Measurements from ENCODE around the gene GATAD2A.

GATAD2A gene

GRCh38 chr19:19482809-19483596 is 77.5 kb downstream of the GATAD2A start:
- no peak overlapping the region for H3K4me3 ChIP-seq (ENCODE audit: low read length)
- no peak for TF ChIP-seq CTCF (conservative IDR thresholded peaks at IDR 0.05; ENCODE audit: low read length)
- no peak for DNase-seq (ENCODE audit: low read depth)

GRCh38 chr19:19485161-19485997 is 79.9 kb downstream of the GATAD2A start:
- no peak overlapping the region for H3K4me3 ChIP-seq (ENCODE audit: low read length)
- DNase-seq (ENCODE audit: low read depth) = peak; percentile 47
- TF ChIP-seq CTCF (conservative IDR thresholded peaks at IDR 0.05; ENCODE audit: low read length) = no peak

- DNase-seq (ENCODE audit: low read depth) = no peak
- TF ChIP-seq CTCF (conservative IDR thresholded peaks at IDR 0.05; ENCODE audit: low read length) = no peak
- H3K4me3 ChIP-seq (ENCODE audit: low read length) = no peak overlapping the region
These were observed 80.5 kb downstream of the GATAD2A start for GRCh38 chr19:19485998-19486290.

GRCh38 chr19:19486343-19487076 is 81.0 kb downstream of the GATAD2A start:
- no peak for DNase-seq (ENCODE audit: low read depth)
- H3K4me3 ChIP-seq (ENCODE audit: low read length) = no peak overlapping the region
- TF ChIP-seq CTCF (conservative IDR thresholded peaks at IDR 0.05; ENCODE audit: low read length) = no peak

- TF ChIP-seq CTCF (conservative IDR thresholded peaks at IDR 0.05; ENCODE audit: low read length) = no peak
- DNase-seq (ENCODE audit: low read depth) = no peak
- H3K4me3 ChIP-seq (ENCODE audit: low read length) = no peak overlapping the region
These were observed 81.8 kb downstream of the GATAD2A start for GRCh38 chr19:19487077-19487949.

Data from AG10803 (cell line).